Astrocyte (in vitro differentiated cells and primary cell): Measurements from ENCODE around the gene PTPRC.

Source experiments
- EZH2 ChIP-seq: IDR thresholded peaks from 2 replicates; pipeline ENCODE4 v1.6.1; 2012; ENCODE audit warnings: mild to moderate bottlenecking, low read length, inconsistent platforms; ENCODE audit not compliant: insufficient read depth
- TF ChIP-seq, protein P1 (sequence below): IDR thresholded peaks from 2 replicates; pipeline ENCODE4 v1.5.1; 2011; ENCODE audit warnings: low read depth, mild to moderate bottlenecking, inconsistent platforms, low read length, moderate library complexity; ENCODE audit not compliant: insufficient read depth

DNA sequence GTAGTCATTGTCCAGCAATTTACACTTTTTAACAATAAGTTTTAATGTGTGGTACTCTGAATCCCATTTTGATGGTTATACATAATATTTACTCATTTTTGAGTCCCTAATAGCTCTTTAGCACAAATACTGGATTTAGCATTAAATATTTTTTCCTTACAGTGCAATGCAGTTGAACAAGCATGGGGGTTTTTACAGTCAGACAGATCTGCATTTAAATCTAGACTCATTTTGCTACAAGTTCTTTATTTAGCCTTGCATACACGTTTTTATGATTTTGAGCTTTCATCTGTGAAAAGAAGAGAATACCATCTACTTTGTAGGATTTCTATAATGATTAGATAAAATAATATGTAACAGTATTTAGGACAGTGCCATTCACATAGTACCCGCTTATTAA is 44.0 kb downstream of the PTPRC start:
- no peak for TF ChIP-seq EZH2
- TF ChIP-seq, protein P1, sequence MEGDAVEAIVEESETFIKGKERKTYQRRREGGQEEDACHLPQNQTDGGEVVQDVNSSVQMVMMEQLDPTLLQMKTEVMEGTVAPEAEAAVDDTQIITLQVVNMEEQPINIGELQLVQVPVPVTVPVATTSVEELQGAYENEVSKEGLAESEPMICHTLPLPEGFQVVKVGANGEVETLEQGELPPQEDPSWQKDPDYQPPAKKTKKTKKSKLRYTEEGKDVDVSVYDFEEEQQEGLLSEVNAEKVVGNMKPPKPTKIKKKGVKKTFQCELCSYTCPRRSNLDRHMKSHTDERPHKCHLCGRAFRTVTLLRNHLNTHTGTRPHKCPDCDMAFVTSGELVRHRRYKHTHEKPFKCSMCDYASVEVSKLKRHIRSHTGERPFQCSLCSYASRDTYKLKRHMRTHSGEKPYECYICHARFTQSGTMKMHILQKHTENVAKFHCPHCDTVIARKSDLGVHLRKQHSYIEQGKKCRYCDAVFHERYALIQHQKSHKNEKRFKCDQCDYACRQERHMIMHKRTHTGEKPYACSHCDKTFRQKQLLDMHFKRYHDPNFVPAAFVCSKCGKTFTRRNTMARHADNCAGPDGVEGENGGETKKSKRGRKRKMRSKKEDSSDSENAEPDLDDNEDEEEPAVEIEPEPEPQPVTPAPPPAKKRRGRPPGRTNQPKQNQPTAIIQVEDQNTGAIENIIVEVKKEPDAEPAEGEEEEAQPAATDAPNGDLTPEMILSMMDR, result no peak
